IMR-90 (cell line): ENCODE measurements around the gene TOMM22.

ENCODE experiments used
- CEBPB ChIP-seq: IDR thresholded peaks from 2 replicates; pipeline ENCODE4 v1.6.1; 2012; ENCODE audit warnings: low read depth, low read length, improper control_type of control experiment
- CHD1 ChIP-seq: IDR thresholded peaks from 2 replicates; pipeline ENCODE4 v1.6.1; 2012; ENCODE audit warnings: low read depth, low read length, improper control_type of control experiment
- CTCF ChIP-seq: conservative IDR thresholded peaks from 2 replicates; pipeline ENCODE4 v1.5.1; 2012; ENCODE audit warnings: mild to moderate bottlenecking, low read depth, low read length, improper control_type of control experiment
- ELK1 ChIP-seq: fragments of 150-350 bp; IDR thresholded peaks from 2 replicates; pipeline ENCODE4 v1.6.1; 2016; ENCODE audit warnings: low read depth, mild to moderate bottlenecking, low read length, moderate library complexity, borderline replicate concordance
- MAFK ChIP-seq: IDR thresholded peaks from 2 replicates; pipeline ENCODE4 v1.6.1; 2012; ENCODE audit warnings: low read depth, low read length, improper control_type of control experiment
- MAZ ChIP-seq: IDR thresholded peaks from 2 replicates; pipeline ENCODE4 v1.6.1; 2012; ENCODE audit warnings: low read depth, mild to moderate bottlenecking, low read length, improper control_type of control experiment, moderate library complexity, borderline replicate concordance
- NFE2L2 ChIP-seq: fragments of 150-350 bp; IDR thresholded peaks from 2 replicates; pipeline ENCODE4 v1.6.1; 2016; ENCODE audit warnings: low read depth, mild to moderate bottlenecking, low read length
- POLR2A ChIP-seq: IDR thresholded peaks from 2 replicates; pipeline ENCODE4 v1.6.1; 2012; ENCODE audit warnings: mild to moderate bottlenecking, low read depth, low read length
- RAD21 ChIP-seq: IDR thresholded peaks from 2 replicates; pipeline ENCODE4 v1.6.1; 2012; ENCODE audit warnings: low read length, improper control_type of control experiment
- RCOR1 ChIP-seq: IDR thresholded peaks from 2 replicates; pipeline ENCODE4 v1.6.1; 2012; ENCODE audit warnings: mild to moderate bottlenecking, low read length, improper control_type of control experiment; ENCODE audit not compliant: insufficient replicate concordance
- RFX5 ChIP-seq: IDR thresholded peaks from 2 replicates; pipeline ENCODE4 v1.8.0; 2012; ENCODE audit warnings: low read depth, mild to moderate bottlenecking, low read length, moderate library complexity
- SMC3 ChIP-seq: fragments of 150-350 bp; IDR thresholded peaks from 2 replicates; pipeline ENCODE4 v1.6.1; 2016; ENCODE audit warnings: low read depth, mild to moderate bottlenecking, antibody characterized with exemption, low read length, moderate library complexity
- TF ChIP-seq, protein P1 (sequence below): fragments of 150-350 bp; IDR thresholded peaks from 2 replicates; pipeline ENCODE4 v1.6.1; 2017; ENCODE audit warnings: mild to moderate bottlenecking, antibody characterized with exemption, low read length, low read depth

- no peak for TF ChIP-seq RCOR1
- no peak for TF ChIP-seq CTCF
- no peak for TF ChIP-seq POLR2A
- no peak for TF ChIP-seq RFX5
- TF ChIP-seq CHD1 = no peak
- TF ChIP-seq MAZ = no peak
- TF ChIP-seq ELK1 = no peak
- TF ChIP-seq, protein P1, sequence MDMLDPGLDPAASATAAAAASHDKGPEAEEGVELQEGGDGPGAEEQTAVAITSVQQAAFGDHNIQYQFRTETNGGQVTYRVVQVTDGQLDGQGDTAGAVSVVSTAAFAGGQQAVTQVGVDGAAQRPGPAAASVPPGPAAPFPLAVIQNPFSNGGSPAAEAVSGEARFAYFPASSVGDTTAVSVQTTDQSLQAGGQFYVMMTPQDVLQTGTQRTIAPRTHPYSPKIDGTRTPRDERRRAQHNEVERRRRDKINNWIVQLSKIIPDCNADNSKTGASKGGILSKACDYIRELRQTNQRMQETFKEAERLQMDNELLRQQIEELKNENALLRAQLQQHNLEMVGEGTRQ = no peak
- TF ChIP-seq RAD21 = no peak
- no peak for TF ChIP-seq CEBPB
- no peak for TF ChIP-seq SMC3
- no peak for TF ChIP-seq NFE2L2
- TF ChIP-seq MAFK = no peak
These were observed 48.2 kb downstream of the TOMM22 start for GRCh38 chr22:38729946-38730345.
